T-helper 2 cell treated with Interferon-gamma antibody and Interleukin-4, amounts not matched to agents 5 μg/mL and 100 μg/mL, for 36 hours (primary cell): ENCODE measurements around the gene OR2B3.

Experiments
- DNase-seq: peaks from one replicate; pipeline ENCODE4 v3.0.0; 2021; ENCODE audit warnings: low spot score
- H3K27ac Mint-ChIP-seq: one replicate; pipeline ENCODE4 v1.8.0; 2021; ENCODE audit warnings: mild to moderate bottlenecking, mixed read lengths
- H3K27me3 Mint-ChIP-seq: one replicate; pipeline ENCODE4 v1.8.0; 2021; ENCODE audit warnings: low read depth, mixed read lengths
- H3K36me3 Mint-ChIP-seq: one replicate; pipeline ENCODE4 v1.8.0; 2021; ENCODE audit warnings: low read depth, mixed read lengths
- H3K4me1 Mint-ChIP-seq: one replicate; pipeline ENCODE4 v1.8.0; 2021; ENCODE audit warnings: low read depth, mixed read lengths
- H3K4me3 Mint-ChIP-seq: one replicate; pipeline ENCODE4 v1.8.0; 2022; ENCODE audit warnings: mild to moderate bottlenecking, moderate library complexity, mixed read lengths
- H3K9me3 Mint-ChIP-seq: one replicate; pipeline ENCODE4 v1.8.0; 2021; ENCODE audit warnings: mixed read lengths

Gene OR2B3

GRCh38 chr6:29051680-29052079 lies 35.4 kb downstream of the OR2B3 start:
- Mint-ChIP-seq H3K36me3 (no peaks in the 10 kb centered on the region), H3K4me3 (no peak overlapping the region), H3K27ac (no peak overlapping the region), H3K4me1 (no peaks in the 10 kb centered on the region), H3K9me3 (no peaks in the 10 kb centered on the region), H3K27me3 (peaks cover 4% of the 10 kb centered on the region)
- DNase-seq = no peak

- peaks cover 10% of the 10 kb centered on the region for H3K27me3 Mint-ChIP-seq
- no peaks in the 10 kb centered on the region for H3K4me1 Mint-ChIP-seq
- DNase-seq = no peak
- no peaks in the 10 kb centered on the region for H3K9me3 Mint-ChIP-seq
- no peak within 1 kb of the TSS for H3K4me3 Mint-ChIP-seq
- no peak within 1 kb of the TSS for H3K27ac Mint-ChIP-seq
- no peaks in the 10 kb centered on the region for H3K36me3 Mint-ChIP-seq
Observed at GRCh38 chr6:29045075-29045474, 42.0 kb downstream of the OR2B3 start, which contains the start of gene OR2W1. TSS of gene OR2W1 (minus strand) at chr6:29045175. CDS start at chr6:29045175, 0 bp downstream.
